H9 (cell line): Measurements from ENCODE around the gene CACNA1I. TPM values are rescaled to one million over a fixed set of nuclear protein-coding genes. Genes with fewer than 3 reads are reported as not detected.
A peak's percentile ranks its signal among the peaks of the same experiment; 100 is the strongest.

Experiments
- DNase-seq: peaks from one replicate; pipeline ENCODE4 v3.0.0-alpha.2; 2017
- H2AFZ ChIP-seq: one replicate; pipeline ENCODE4 v1.6.1; 2013; ENCODE audit warnings: mild to moderate bottlenecking, low read length, control low read depth, moderate library complexity
- H2AK5ac ChIP-seq: 2 replicates; pipeline ENCODE4 v1.6.1; 2013; ENCODE audit warnings: low read length, control low read depth, mixed read lengths; ENCODE audit not compliant: insufficient read length
- H2BK120ac ChIP-seq: one replicate; pipeline ENCODE4 v1.6.1; 2013; ENCODE audit warnings: low read depth, mild to moderate bottlenecking, low read length, control low read depth, inconsistent platforms; ENCODE audit not compliant: poor library complexity, severe bottlenecking
- H2BK12ac ChIP-seq: 2 replicates; pipeline ENCODE4 v1.6.1; 2013; ENCODE audit warnings: low read length, control low read depth, mixed read lengths, low read depth; ENCODE audit not compliant: insufficient read length
- H2BK15ac ChIP-seq: 2 replicates; pipeline ENCODE4 v1.6.1; 2013; ENCODE audit warnings: low read depth, low read length, control low read depth
- H2BK20ac ChIP-seq: one replicate; pipeline ENCODE4 v1.6.1; 2013; ENCODE audit warnings: low read depth, mild to moderate bottlenecking, low read length, control low read depth, inconsistent platforms; ENCODE audit not compliant: poor library complexity, severe bottlenecking
- H2BK5ac ChIP-seq: 2 replicates; pipeline ENCODE4 v1.6.1; 2013; ENCODE audit warnings: low read length, control low read depth, mixed read lengths; ENCODE audit not compliant: insufficient read length
- H3K14ac ChIP-seq: 2 replicates; pipeline ENCODE4 v1.6.1; 2013; ENCODE audit warnings: low read length, control low read depth; ENCODE audit not compliant: insufficient read depth
- H3K18ac ChIP-seq: 2 replicates; pipeline ENCODE4 v1.6.1; 2013; ENCODE audit warnings: low read depth, mild to moderate bottlenecking, mixed read lengths, low read length, control low read depth; ENCODE audit not compliant: insufficient read length
- H3K23ac ChIP-seq: 2 replicates; pipeline ENCODE4 v1.6.1; 2013; ENCODE audit warnings: low read length, control low read depth, mixed read lengths, low read depth; ENCODE audit not compliant: insufficient read length
- H3K23me2 ChIP-seq: 2 replicates; pipeline ENCODE4 v1.6.1; 2013; ENCODE audit warnings: low read depth, mild to moderate bottlenecking, mixed read lengths, low read length, control low read depth; ENCODE audit not compliant: insufficient read length, poor library complexity, severe bottlenecking
- H3K27ac ChIP-seq: 2 replicates; pipeline ENCODE4 v1.5.1; 2013; ENCODE audit warnings: low read length, control low read depth, mixed read lengths, low read depth; ENCODE audit not compliant: insufficient read length
- H3K27me3 ChIP-seq: 2 replicates; pipeline ENCODE4 v1.6.1; 2013; ENCODE audit warnings: low read length, control low read depth, inconsistent platforms; ENCODE audit not compliant: insufficient read depth
- H3K4ac ChIP-seq: 2 replicates; pipeline ENCODE4 v1.6.1; 2013; ENCODE audit warnings: low read depth, mild to moderate bottlenecking, control low read depth, inconsistent platforms, low read length, moderate library complexity
- H3K4me1 ChIP-seq: 2 replicates; pipeline ENCODE4 v1.6.1; 2013; ENCODE audit warnings: low read length, control low read depth, inconsistent platforms; ENCODE audit not compliant: insufficient read depth
- H3K4me2 ChIP-seq: 2 replicates; pipeline ENCODE4 v1.6.1; 2013; ENCODE audit warnings: low read length, control low read depth, mixed read lengths; ENCODE audit not compliant: insufficient read length, insufficient read depth
- H3K56ac ChIP-seq: 2 replicates; pipeline ENCODE4 v1.6.1; 2013; ENCODE audit warnings: low read depth, mild to moderate bottlenecking, mixed read lengths, low read length, control low read depth; ENCODE audit not compliant: insufficient read length
- H3K79me1 ChIP-seq: 2 replicates; pipeline ENCODE4 v1.6.1; 2013; ENCODE audit warnings: low read depth, mild to moderate bottlenecking, moderate library complexity, low read length, control low read depth, inconsistent platforms; ENCODE audit not compliant: insufficient read depth, poor library complexity, severe bottlenecking
- H3K79me2 ChIP-seq: 2 replicates; pipeline ENCODE4 v1.6.1; 2013; ENCODE audit warnings: low read length, control low read depth, inconsistent platforms; ENCODE audit not compliant: insufficient read depth
- H3K9ac ChIP-seq: 2 replicates; pipeline ENCODE4 v1.6.1; 2013; ENCODE audit warnings: low read length, control low read depth, mixed read lengths; ENCODE audit not compliant: insufficient read length; ENCODE audit errors: extremely low read depth
- H3K9me3 ChIP-seq: one replicate; pipeline ENCODE4 v1.6.1; 2013; ENCODE audit warnings: low read depth, low read length, inconsistent platforms; ENCODE audit not compliant: control insufficient read depth
- H3T11ph ChIP-seq: one replicate; pipeline ENCODE4 v1.6.1; 2013; ENCODE audit warnings: mild to moderate bottlenecking, low read length, control low read depth, inconsistent platforms
- H4K20me1 ChIP-seq: one replicate; pipeline ENCODE4 v1.6.1; 2013; ENCODE audit not compliant: control insufficient read depth, insufficient read length, insufficient read depth
- H4K5ac ChIP-seq: 2 replicates; pipeline ENCODE4 v1.6.1; 2013; ENCODE audit warnings: low read depth, mild to moderate bottlenecking, mixed read lengths, low read length, control low read depth; ENCODE audit not compliant: insufficient read length
- H4K8ac ChIP-seq: replicated peaks from 2 replicates; pipeline ENCODE4 v1.6.1; 2013; ENCODE audit warnings: low read length, control low read depth, mixed read lengths, low read depth; ENCODE audit not compliant: insufficient read length
- H4K91ac ChIP-seq: 2 replicates; pipeline ENCODE4 v1.6.1; 2013; ENCODE audit warnings: low read depth, mild to moderate bottlenecking, moderate library complexity, mixed read lengths, low read length, control low read depth; ENCODE audit not compliant: insufficient read length
- H3K27ac Mint-ChIP-seq, 3 experiments: 2 replicates in 2 of 3; 3 replicates in 1 of 3; pipeline ENCODE4 v1.8.0; 2020 to 2021; ENCODE audit warnings: mixed read lengths in 3 of 3, mild to moderate bottlenecking in 1 of 3, moderate library complexity in 1 of 3
- H3K27me3 Mint-ChIP-seq: 2 replicates; pipeline ENCODE4 v1.8.0; 2021; ENCODE audit warnings: low read depth, mild to moderate bottlenecking, moderate library complexity, mixed read lengths
- H3K36me3 Mint-ChIP-seq, 3 experiments: 2 replicates in 2 of 3; 3 replicates in 1 of 3; pipeline ENCODE4 v1.8.0; 2020 to 2021; ENCODE audit warnings: low read depth in 3 of 3, mixed read lengths in 3 of 3; ENCODE audit not compliant: insufficient read depth in 1 of 3
- H3K4me1 Mint-ChIP-seq, 2 experiments: 2 replicates each; pipeline ENCODE4 v1.8.0; 2020; ENCODE audit warnings: mixed read lengths in 2 of 2
- H3K4me3 Mint-ChIP-seq, 2 experiments: 2 replicates in 1 of 2; 3 replicates in 1 of 2; pipeline ENCODE4 v1.8.0; 2020 to 2021; ENCODE audit warnings: mild to moderate bottlenecking in 2 of 2, mixed read lengths in 2 of 2, moderate library complexity in 1 of 2
- H3K9me3 Mint-ChIP-seq, 2 experiments: 2 replicates in 1 of 2; 3 replicates in 1 of 2; pipeline ENCODE4 v1.8.0; 2020; ENCODE audit warnings: mild to moderate bottlenecking in 2 of 2, mixed read lengths in 2 of 2, moderate library complexity in 1 of 2
- CTCF ChIP-seq: fragments of 200-600 bp; sonication (generic); conservative IDR thresholded peaks from 3 replicates; pipeline ENCODE4 v1.8.0; 2021; ENCODE audit warnings: antibody characterized with exemption, mild to moderate bottlenecking
- WGBS: extraction: QIAGEN DNeasy Blood & Tissue Kit; methylation state at CpG from one replicate; pipeline ENCODE4 v1.1.7; 2013; ENCODE audit warnings: missing lambda C conversion rate, low lambda C conversion rate, mixed read lengths; ENCODE audit not compliant: insufficient read length; ENCODE audit errors: extremely low coverage; 5-methylcytosine and 5-hydroxymethylcytosine counted together
- total RNA-seq: library from RNA; stranded (reverse); gene quantifications from 2 replicates; pipeline ENCODE4 v1.2.1, GENCODE V29; 2021

CACNA1I gene
- total RNA-seq, 1 experiment from 2014 or later: 0.50 TPM

GRCh38 chr22:39665229-39665628, 94.7 kb downstream of the CACNA1I start:
- H3K23me2 ChIP-seq: peaks cover 10% of the 10 kb centered on the region
- no peaks in the 10 kb centered on the region for H3K9me3 Mint-ChIP-seq
- no peaks in the 10 kb centered on the region for H3K79me2 ChIP-seq
- no peaks in the 10 kb centered on the region for H3K79me1 ChIP-seq
- H3K27ac ChIP-seq: no peak overlapping the region
- peak overlapping the region in 2 of 3 experiments; percentile 53 to 89; a peak in 3 of 7 replicates for H3K27ac Mint-ChIP-seq
- H3K4me1 ChIP-seq: no peaks in the 10 kb centered on the region; the same call in 1 of the 2 replicates
- no peak overlapping the region for H3K4ac ChIP-seq
- H4K5ac ChIP-seq: no peak overlapping the region
- peaks cover 4% of the 10 kb centered on the region; the same call in 1 of the 2 replicates for H3K27me3 ChIP-seq
- no peak overlapping the region for H2BK120ac ChIP-seq
- H3K4me1 Mint-ChIP-seq: peaks cover 25 to 29% of the 10 kb centered on the region in 2 experiments
- peaks cover 32% of the 10 kb centered on the region for H3K27me3 Mint-ChIP-seq
- H2BK15ac ChIP-seq: no peak overlapping the region
- H2BK5ac ChIP-seq: no peak overlapping the region
- no peak overlapping the region for H3K14ac ChIP-seq
- no peak overlapping the region for H3K23ac ChIP-seq
- no peak overlapping the region for H3T11ph ChIP-seq
- no peaks in the 10 kb centered on the region for H3K9me3 ChIP-seq
- no peak overlapping the region for H3K56ac ChIP-seq
- WGBS: no CpG with 5 or more reads among the region's 8 CpGs
- no peak overlapping the region for H2AFZ ChIP-seq
- H2AK5ac ChIP-seq: no peak overlapping the region
- H4K91ac ChIP-seq: no peak overlapping the region
- H3K36me3 Mint-ChIP-seq: no peaks in the 10 kb centered on the region; a peak in 2 of 7 replicates
- no peak overlapping the region for H3K9ac ChIP-seq
- TF ChIP-seq CTCF: no peak
- no peak overlapping the region for H3K18ac ChIP-seq
- H2BK12ac ChIP-seq: no peak overlapping the region
- peak overlapping the region in 1 of 2 experiments; percentile 76; a peak in 3 of 5 replicates for H3K4me3 Mint-ChIP-seq
- H3K4me2 ChIP-seq: no peak overlapping the region
- H4K8ac ChIP-seq: no peak overlapping the region
- peaks cover 2% of the 10 kb centered on the region for H4K20me1 ChIP-seq
- no peak overlapping the region for H2BK20ac ChIP-seq
- no peak for DNase-seq
